ENCODE measurements around the gene PKD1L1. TPM values are rescaled to one million over a fixed set of nuclear protein-coding genes. Genes with fewer than 3 reads are reported as not detected.
"Not testable (repeated sequence)": the region's sequence is repeated elsewhere in the genome, so short reads cannot be mapped to it uniquely, and the experiment has no call there.

Gene PKD1L1
- total RNA-seq (2014; rRNA removed; shearing (Covaris generic)) = 0.17 and 0.18 TPM in 2 replicates

- DNase-seq (ENCODE audit: low read depth) = no peak
These were observed at the start of gene PKD1L1 for GRCh38 chr7:47948141-47948790. Gene PKD1L1, minus strand, starts transcription at chr7:47948466. Its CDS starts 26 bp downstream, at chr7:47948440.

- no peak for DNase-seq (ENCODE audit: low read depth)
These were observed 44.2 kb upstream of the PKD1L1 start for GRCh38 chr7:47992446-47992845.

- peak; percentile 91 for DNase-seq (ENCODE audit: low read depth)
These were observed 43.6 kb upstream of the PKD1L1 start for GRCh38 chr7:47991741-47992311.

DNA sequence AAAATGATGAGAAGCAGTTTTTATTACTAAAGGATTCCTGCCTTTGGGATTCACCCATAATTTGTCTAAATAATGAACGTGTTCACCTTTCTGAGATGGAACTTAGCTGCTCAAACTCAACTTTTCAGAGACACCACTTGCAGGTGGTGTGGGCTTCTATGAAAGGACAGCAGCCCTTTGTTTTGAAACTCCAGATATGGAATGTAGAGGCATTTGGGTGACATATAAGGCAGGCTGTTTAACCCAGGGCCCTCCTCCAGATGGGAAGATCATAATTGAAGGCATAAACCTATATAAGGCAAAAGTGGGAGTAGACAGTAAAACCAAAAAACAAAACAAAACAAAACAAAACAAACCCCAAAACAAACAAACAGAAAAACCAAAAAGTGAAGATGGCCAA lies 43.0 kb upstream of the PKD1L1 start:
- no peak for DNase-seq (ENCODE audit: low read depth)

- no peak for DNase-seq (ENCODE audit: low read depth)
These were observed 42.3 kb upstream of the PKD1L1 start for GRCh38 chr7:47990592-47990991.

DNA sequence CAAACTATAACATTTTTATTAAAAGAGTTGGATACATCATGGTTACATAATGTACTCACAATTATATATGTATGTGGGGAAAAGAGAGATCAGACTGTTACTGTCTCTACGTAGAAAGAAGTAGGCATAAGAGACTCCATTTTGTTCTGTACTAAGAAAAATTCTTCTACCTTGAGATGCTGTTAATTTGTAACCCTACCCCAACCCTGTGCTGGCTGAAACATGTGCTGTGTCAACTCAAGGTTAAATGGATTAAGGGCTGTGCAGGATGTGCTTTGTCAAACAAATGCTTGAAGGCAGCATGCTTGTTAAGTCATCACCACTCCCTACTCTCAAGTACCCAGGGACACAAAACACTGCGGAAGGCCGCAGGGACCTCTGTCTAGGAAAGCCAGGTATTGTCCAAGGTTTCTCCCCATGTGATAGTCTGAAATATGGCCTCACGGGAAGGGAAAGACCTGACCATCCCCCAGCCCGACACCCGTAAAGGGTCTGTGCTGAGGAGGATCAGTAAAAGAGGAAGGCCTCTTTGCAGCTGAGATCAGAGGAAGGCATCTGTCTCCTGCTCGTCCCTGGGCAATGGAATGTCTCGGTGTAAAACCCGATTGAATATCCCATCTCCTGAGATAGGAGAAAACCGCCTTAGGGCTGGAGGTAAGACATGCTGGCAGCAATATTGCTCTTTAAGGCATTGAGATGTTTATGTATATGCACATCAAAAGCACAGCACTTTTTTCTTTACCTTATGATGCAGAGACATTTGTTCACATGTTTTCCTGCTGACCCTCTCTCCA lies 41.5 kb upstream of the PKD1L1 start:
- not testable (repeated sequence) for DNase-seq (ENCODE audit: low read depth)

- DNase-seq (ENCODE audit: low read depth) = no peak
These were observed 40.5 kb upstream of the PKD1L1 start for GRCh38 chr7:47988496-47989386.

GRCh38 chr7:47982610-47983009 lies 34.3 kb upstream of the PKD1L1 start:
- no peak for DNase-seq (ENCODE audit: low read depth)

- not testable (repeated sequence) for DNase-seq (ENCODE audit: low read depth)
These were observed 32.4 kb upstream of the PKD1L1 start for GRCh38 chr7:47980648-47981047.

DNA sequence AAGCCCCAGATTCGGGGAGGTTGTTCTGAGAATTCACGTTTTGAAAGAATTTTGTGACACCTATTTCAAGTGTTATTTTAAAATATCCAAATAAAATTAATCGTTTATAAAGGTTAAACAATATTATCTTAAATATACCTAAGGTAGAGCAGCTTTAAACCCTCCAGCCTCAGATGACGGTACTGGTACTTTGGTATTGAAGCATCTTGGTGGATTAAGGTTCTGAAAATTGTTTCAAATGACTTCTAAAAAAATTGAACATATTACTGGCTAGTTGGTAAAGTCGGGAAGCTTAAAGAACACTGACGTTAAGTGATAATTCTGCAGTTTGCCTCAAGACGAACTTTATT lies 31.5 kb upstream of the PKD1L1 start:
- no peak for DNase-seq (ENCODE audit: low read depth)

DNA sequence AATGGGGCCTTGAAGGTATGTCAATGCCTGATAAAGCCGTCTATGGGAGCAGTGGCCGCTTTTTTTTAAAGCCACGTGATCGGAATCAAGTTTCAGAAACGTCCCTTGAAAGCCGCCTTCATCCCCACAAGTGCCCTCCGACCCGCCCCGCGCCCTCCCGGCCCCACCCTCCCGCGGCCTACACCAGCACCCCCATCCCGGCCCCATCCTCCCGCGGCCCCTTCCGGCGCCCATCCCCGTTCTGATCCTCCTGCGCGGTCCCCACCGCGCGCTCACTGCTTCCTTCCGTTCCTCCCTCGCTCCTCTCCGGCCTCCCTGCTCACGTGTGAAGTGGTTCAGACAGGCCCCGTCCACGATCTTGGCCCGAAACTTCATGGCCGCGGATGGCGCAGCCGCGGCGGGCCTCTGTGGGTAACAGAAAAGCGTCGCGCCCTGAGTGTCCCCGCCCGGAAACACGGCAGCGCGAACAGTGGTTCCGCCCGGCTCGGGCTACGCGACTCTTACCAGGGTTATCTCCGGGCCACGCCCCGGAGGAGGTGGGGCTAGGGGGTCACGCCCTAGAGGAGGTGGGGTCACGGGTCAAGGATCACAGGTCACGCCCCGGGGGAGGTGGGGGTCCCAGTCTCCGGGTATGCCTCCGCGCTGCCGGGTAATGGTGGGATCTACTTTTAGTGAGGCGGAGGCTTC lies 31.0 kb upstream of the PKD1L1 start, which contains the start of gene HUS1:
HUS1 (minus strand) TSS at position 471 of the 687 bp plus-strand sequence; CDS start at position 375, 96 bp downstream.
- peak; percentile 97 for DNase-seq (ENCODE audit: low read depth)

GRCh38 chr7:47978790-47979144 lies 30.5 kb upstream of the PKD1L1 start:
- no peak for DNase-seq (ENCODE audit: low read depth)

GRCh38 chr7:47973739-47974138 lies 25.5 kb upstream of the PKD1L1 start:
- no peak for DNase-seq (ENCODE audit: low read depth)

DNA sequence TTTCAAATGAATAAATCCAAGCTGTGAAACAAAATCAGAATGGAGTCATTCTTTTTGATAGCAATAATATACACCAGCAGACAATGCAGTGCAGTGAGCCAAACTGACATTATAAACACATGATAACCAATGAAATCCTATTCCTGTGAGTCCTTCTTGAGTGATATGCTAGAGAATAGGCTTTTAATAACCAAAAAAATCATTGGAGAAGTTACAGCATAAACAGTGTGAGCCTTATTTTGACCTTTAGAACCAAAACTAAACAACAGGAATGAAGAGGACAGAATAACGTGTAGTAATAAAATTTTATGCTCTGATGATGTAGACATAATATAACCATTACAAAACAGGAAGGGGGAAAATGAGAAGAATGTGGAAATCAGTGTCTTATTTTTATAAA lies 22.5 kb upstream of the PKD1L1 start:
- DNase-seq (ENCODE audit: low read depth) = no peak

GRCh38 chr7:47968847-47969774 lies 20.8 kb upstream of the PKD1L1 start:
- peak; percentile 82 for DNase-seq (ENCODE audit: low read depth)

GRCh38 chr7:47967708-47968107 lies 19.4 kb upstream of the PKD1L1 start:
- DNase-seq (ENCODE audit: low read depth) = no peak

GRCh38 chr7:47967123-47967522 lies 18.9 kb upstream of the PKD1L1 start:
- DNase-seq (ENCODE audit: low read depth) = no peak

DNA sequence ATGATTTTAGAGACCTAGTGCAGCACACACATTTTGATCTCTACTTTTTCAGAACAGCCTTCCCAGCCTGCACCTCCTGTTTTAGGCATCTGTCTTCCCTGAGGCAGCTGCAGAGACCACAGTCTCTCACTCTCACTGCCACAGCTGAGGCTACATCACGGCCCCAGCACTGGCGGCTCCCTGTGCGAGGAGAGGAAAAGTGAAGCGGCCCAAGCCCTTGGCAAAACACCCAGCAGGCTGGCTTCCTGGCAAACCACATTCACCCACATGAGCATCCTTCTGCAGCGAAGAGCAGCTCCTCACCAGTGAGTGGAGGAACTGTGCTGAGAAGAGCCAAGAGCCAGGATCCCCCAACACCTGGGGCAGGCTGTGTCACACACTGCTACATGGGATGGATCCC lies 17.2 kb upstream of the PKD1L1 start:
- DNase-seq (ENCODE audit: low read depth) = no peak

- no peak for DNase-seq (ENCODE audit: low read depth)
These were observed 14.0 kb upstream of the PKD1L1 start for GRCh38 chr7:47962262-47962661.

DNA sequence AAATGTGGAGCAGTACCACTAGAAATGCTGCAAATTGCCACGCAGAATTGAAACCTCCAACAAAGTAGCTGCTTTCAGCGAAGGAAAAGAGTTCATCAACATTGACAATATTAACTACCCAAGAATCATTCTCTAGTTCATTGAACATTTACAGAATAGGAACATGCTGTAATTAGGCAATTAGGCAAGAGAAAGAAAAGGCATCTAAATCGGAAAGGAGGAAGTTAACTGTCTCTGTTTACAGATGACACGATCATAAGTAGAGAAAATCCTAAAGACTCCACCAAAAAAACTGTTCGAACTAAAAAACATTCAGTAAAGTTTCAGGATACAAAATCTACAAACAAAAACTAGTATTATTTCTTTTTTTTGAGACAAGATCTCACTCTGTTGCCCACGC lies 8.9 kb upstream of the PKD1L1 start:
- no peak for DNase-seq (ENCODE audit: low read depth)
